Natural killer cell (primary cell): ENCODE results near the gene FRYL. TPM values are rescaled to one million over a fixed set of nuclear protein-coding genes. Genes with fewer than 3 reads are reported as not detected.

Source experiments
- ATAC-seq, 3 donors: fragments of 150-1000 bp in 2 of 3; fragments of 200-7000 bp in 1 of 3; cut with Tn5 transposase; 1 replicate in 1 of 3; 2 replicates in 2 of 3; pipeline ENCODE4 v1.10.0; 2021; ENCODE audit warnings: mild to moderate bottlenecking in 2 of 3, moderate library complexity in 2 of 3
- DNase-seq, 2 donors: peaks; one replicate each; pipeline versions ENCODE4 v3.0.0 to v3.0.0-alpha.2; 2013 to 2021; ENCODE audit warnings: mixed read lengths in 1 of 2
- H3K27ac ChIP-seq: one replicate; pipeline ENCODE4 v1.5.1; 2013; ENCODE audit warnings: mild to moderate bottlenecking, low read length
- H3K27me3 ChIP-seq: one replicate; pipeline ENCODE4 v1.6.1; 2013; ENCODE audit warnings: low read length; ENCODE audit not compliant: control insufficient read depth, insufficient read depth
- H3K36me3 ChIP-seq: one replicate; pipeline ENCODE4 v1.6.1; 2013; ENCODE audit warnings: low read length; ENCODE audit not compliant: control insufficient read depth, insufficient read depth
- H3K4me1 ChIP-seq: one replicate; pipeline ENCODE4 v1.6.1; 2013; ENCODE audit warnings: low read length; ENCODE audit not compliant: control insufficient read depth, insufficient read depth
- H3K4me3 ChIP-seq: one replicate; pipeline ENCODE4 v1.5.1; 2013; ENCODE audit warnings: low read length
- H3K9me3 ChIP-seq: one replicate; pipeline ENCODE4 v1.6.1; 2013; ENCODE audit warnings: low read length; ENCODE audit not compliant: control insufficient read depth, insufficient read depth
- H3K27ac Mint-ChIP-seq, 2 donors: one replicate each; pipeline ENCODE4 v1.8.0; 2022; ENCODE audit warnings: mild to moderate bottlenecking in 2 of 2, mixed read lengths in 2 of 2, moderate library complexity in 1 of 2
- H3K27me3 Mint-ChIP-seq, 2 donors: one replicate each; pipeline ENCODE4 v1.8.0; 2022; ENCODE audit warnings: low read depth in 2 of 2, mixed read lengths in 2 of 2
- H3K36me3 Mint-ChIP-seq: one replicate; pipeline ENCODE4 v1.8.0; 2022; ENCODE audit warnings: mixed read lengths
- H3K4me1 Mint-ChIP-seq, 2 donors: one replicate each; pipeline ENCODE4 v1.8.0; 2022; ENCODE audit warnings: mixed read lengths in 2 of 2
- H3K4me3 Mint-ChIP-seq: one replicate; pipeline ENCODE4 v1.8.0; 2022; ENCODE audit warnings: mild to moderate bottlenecking, moderate library complexity, mixed read lengths
- H3K9me3 Mint-ChIP-seq, 2 donors: one replicate each; pipeline ENCODE4 v1.8.0; 2022; ENCODE audit warnings: mixed read lengths in 2 of 2
- WGBS: methylation state at CpG from one replicate; pipeline ENCODE4 v1.1.7; 2013; ENCODE audit warnings: missing lambda C conversion rate; ENCODE audit not compliant: insufficient coverage; 5-methylcytosine and 5-hydroxymethylcytosine counted together
- intact Hi-C: fragments of 100-400 bp; cut with micrococcal nuclease; formaldehyde crosslinking; loops from one replicate; pipeline ENCODE4 v1.14.2; 2022
- total RNA-seq, 4 donors: library from RNA; stranded (reverse); fragments of 120-200 nt in 1 of 4; gene quantifications; one replicate each; pipeline versions ENCODE4 v1.2.3 to v1.2.4, GENCODE V29; 2013 to 2022
- TF ChIP-seq, protein P1 (sequence below): fragments of 200-600 bp; IDR thresholded peaks from one replicate; pipeline ENCODE4 v1.8.0; 2022; ENCODE audit warnings: antibody characterized with exemption

Gene FRYL
- total RNA-seq, 3 donors from 2014 or later (not counting 1 experiment from before 2014, with no cell fraction given), result 143 to 181 (median 146) TPM

DNA sequence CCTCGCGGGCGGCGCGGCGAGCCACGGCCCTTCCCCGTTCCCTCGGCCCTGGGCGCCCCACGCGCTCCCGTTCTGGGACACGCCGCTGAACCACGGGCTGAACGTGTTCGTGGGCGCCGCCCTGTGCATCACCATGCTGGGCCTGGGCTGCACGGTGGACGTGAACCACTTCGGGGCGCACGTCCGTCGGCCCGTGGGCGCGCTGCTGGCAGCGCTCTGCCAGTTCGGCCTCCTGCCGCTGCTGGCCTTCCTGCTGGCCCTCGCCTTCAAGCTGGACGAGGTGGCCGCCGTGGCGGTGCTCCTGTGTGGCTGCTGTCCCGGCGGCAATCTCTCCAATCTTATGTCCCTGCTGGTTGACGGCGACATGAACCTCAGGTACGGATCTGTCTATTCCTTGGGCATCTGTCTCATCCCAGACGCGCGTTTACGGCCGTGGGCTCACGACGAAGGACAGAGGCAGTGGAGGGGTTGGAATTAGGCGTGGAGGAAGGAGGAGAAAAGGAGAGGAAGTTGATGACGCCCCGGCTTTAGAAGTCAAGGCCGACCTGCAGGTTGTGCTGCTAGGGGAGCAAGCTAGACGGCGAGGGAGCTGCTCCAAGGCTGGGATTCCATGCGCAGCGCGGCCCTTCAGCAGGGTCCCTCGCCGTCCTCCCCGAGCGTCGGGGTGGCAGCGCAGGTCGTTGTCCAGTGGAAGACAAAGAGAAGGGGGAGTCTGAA, 296.1 kb downstream of the FRYL start:
- Histone ChIP-seq H3K36me3 (no peaks in the 10 kb centered on the region), H3K9me3 (no peaks in the 10 kb centered on the region), H3K4me1 (peaks cover 11% of the 10 kb centered on the region), H3K27ac (no peak overlapping the region), H3K27me3 (peaks cover 47% of the 10 kb centered on the region), H3K4me3 (no peak overlapping the region)
- Mint-ChIP-seq H3K9me3 (no peaks in the 10 kb centered on the region), H3K4me3 (peak overlapping the region; percentile 81), H3K36me3 (no peaks in the 10 kb centered on the region), H3K4me1 (peaks cover 13 to 14% of the 10 kb centered on the region in 2 donors), H3K27ac (no peak overlapping the region), H3K27me3 (peaks cover 61 to 75% of the 10 kb centered on the region in 2 donors)
- TF ChIP-seq, protein P1, sequence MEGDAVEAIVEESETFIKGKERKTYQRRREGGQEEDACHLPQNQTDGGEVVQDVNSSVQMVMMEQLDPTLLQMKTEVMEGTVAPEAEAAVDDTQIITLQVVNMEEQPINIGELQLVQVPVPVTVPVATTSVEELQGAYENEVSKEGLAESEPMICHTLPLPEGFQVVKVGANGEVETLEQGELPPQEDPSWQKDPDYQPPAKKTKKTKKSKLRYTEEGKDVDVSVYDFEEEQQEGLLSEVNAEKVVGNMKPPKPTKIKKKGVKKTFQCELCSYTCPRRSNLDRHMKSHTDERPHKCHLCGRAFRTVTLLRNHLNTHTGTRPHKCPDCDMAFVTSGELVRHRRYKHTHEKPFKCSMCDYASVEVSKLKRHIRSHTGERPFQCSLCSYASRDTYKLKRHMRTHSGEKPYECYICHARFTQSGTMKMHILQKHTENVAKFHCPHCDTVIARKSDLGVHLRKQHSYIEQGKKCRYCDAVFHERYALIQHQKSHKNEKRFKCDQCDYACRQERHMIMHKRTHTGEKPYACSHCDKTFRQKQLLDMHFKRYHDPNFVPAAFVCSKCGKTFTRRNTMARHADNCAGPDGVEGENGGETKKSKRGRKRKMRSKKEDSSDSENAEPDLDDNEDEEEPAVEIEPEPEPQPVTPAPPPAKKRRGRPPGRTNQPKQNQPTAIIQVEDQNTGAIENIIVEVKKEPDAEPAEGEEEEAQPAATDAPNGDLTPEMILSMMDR, result no peak
- DNase-seq, result peak in 1 of 2 donors; percentile 33
- intact Hi-C loops, result loop anchor here (5.0 kb wide), 1 partner anchor 167 kb away; no protein-coding TSS in a partner anchor
- 16% methylated on average over 66 of the region's 66 CpGs for WGBS
- peak; percentile 51 to 71 (median 71) for ATAC-seq

- Histone ChIP-seq H3K27me3 (peaks cover 46% of the 10 kb centered on the region), H3K27ac (no peak within 1 kb of the TSS), H3K4me3 (no peak within 1 kb of the TSS), H3K9me3 (no peaks in the 10 kb centered on the region), H3K36me3 (no peaks in the 10 kb centered on the region), H3K4me1 (peaks cover 11% of the 10 kb centered on the region)
- peak in 1 of 2 donors; percentile 14 for DNase-seq
- Mint-ChIP-seq H3K36me3 (no peaks in the 10 kb centered on the region), H3K4me1 (peaks cover 13 to 14% of the 10 kb centered on the region in 2 donors), H3K27me3 (peaks cover 57 to 67% of the 10 kb centered on the region in 2 donors), H3K4me3 (peak within 1 kb of the TSS; percentile 81), H3K9me3 (no peaks in the 10 kb centered on the region), H3K27ac (no peak within 1 kb of the TSS)
- TF ChIP-seq, protein P1, result no peak
- intact Hi-C loops, result loop anchor here (5.0 kb wide), 1 partner anchor 166 kb away; no protein-coding TSS in a partner anchor
- ATAC-seq, result peak in 2 of 3 donors; percentile 72 to 74
- 4% methylated on average over 85 of the region's 85 CpGs for WGBS
Observed at GRCh38 chr4:48483006-48483776, 296.9 kb downstream of the FRYL start, which contains the start of gene SLC10A4. Gene SLC10A4 (plus strand): TSS chr4:48483343. CDS start chr4:48483562, 219 bp downstream.

GRCh38 chr4:48481581-48481980, 298.5 kb downstream of the FRYL start:
- H3K9me3 Mint-ChIP-seq, result no peaks in the 10 kb centered on the region
- DNase-seq, result no peak
- no peak for ATAC-seq
- intact Hi-C loops, result loop anchor here (5.0 kb wide), 1 partner anchor 164 kb away; no protein-coding TSS in a partner anchor
- Histone ChIP-seq H3K27ac (no peak overlapping the region), H3K36me3 (no peaks in the 10 kb centered on the region), H3K4me1 (peaks cover 11% of the 10 kb centered on the region), H3K4me3 (no peak overlapping the region), H3K27me3 (peaks cover 39% of the 10 kb centered on the region), H3K9me3 (no peaks in the 10 kb centered on the region)
- H3K4me3 Mint-ChIP-seq, result no peak overlapping the region
- no peak overlapping the region for H3K27ac Mint-ChIP-seq
- H3K4me1 Mint-ChIP-seq, result peaks cover 14 to 20% of the 10 kb centered on the region in 2 donors
- peaks cover 52 to 62% of the 10 kb centered on the region in 2 donors for H3K27me3 Mint-ChIP-seq
- 100% methylated on average over 1 of the region's 1 CpG for WGBS
- no peaks in the 10 kb centered on the region for H3K36me3 Mint-ChIP-seq
- TF ChIP-seq, protein P1, result no peak
